NCI-H524 (cell line): ENCODE data around the gene SLC39A11.

Source experiments
- DNase-seq, 2 experiments: peaks; one replicate each; lab custom pipeline; 2025; lab: John Stamatoyannopoulos, UW

SLC39A11 gene

GRCh38 chr17:72976971-72977770 lies 115.3 kb downstream of the SLC39A11 start:
- no peak for DNase-seq

- no peak for DNase-seq
Measured at GRCh38 chr17:72975509-72975908, 117.0 kb downstream of the SLC39A11 start.

GRCh38 chr17:72974605-72975232 lies 117.8 kb downstream of the SLC39A11 start:
- DNase-seq, result no peak

DNA sequence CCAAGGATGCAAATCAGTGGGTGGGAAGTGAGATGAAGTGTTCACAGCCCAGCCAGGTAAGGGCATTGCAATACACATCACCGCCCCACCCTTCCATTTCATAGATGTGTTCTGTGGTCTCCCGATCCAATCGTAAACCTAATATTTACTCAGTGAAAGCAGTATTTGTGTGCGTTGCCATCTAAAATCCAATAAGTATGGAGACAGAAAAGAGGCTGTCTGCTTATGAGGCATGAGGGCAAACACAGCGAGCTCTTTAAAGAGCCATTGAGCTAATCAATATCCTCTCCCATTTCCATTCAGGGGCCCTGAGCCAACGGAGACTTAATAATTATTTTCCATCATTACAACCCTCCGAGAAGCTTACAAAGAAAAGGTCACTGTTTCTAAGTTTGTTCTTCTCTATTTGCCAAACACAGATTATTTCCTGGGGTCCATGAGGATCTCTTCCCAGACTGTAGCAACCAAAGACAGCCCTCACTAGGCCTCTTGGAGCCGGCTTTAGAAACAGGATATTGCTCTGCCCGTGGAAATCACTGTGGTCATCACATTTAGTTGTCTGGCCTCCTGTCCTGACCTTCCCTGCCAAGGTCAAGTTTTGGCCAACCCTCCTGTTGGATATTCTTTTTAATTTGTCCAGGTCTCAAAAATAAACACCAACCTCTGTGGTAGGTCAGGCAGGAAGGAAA lies 120.1 kb downstream of the SLC39A11 start:
- no peak for DNase-seq

DNA sequence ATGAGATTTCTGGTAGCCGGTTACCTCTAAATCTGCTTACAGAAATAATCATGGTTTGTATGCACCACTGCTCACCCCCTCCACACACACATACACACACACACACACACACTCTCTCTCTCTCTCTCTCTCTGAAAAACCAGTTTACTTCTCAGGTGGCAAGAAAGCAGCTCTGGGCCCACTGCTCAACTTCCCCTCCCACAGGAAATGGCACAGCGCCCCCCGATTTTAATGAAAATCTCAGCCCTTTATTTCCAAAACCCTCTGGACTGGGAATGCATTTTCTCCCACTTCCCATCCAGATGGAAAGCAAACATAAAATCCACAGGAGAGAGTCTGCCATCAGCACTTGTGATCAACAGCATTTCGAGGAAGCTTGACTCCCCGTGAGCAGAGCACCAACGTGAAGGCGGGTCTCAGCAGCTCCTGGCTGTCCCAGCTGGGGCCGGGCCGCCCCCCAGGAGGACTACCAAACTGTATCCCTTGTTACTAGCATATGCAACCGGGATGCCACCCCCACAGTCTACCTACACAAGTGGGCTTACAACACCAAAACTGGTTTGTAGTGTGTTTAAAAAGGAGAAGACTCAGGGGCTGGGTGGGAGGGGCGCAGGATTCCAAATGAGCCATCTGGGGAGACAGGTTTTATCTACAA lies 121.1 kb downstream of the SLC39A11 start:
- DNase-seq, result peak; percentile 64 to 82

DNA sequence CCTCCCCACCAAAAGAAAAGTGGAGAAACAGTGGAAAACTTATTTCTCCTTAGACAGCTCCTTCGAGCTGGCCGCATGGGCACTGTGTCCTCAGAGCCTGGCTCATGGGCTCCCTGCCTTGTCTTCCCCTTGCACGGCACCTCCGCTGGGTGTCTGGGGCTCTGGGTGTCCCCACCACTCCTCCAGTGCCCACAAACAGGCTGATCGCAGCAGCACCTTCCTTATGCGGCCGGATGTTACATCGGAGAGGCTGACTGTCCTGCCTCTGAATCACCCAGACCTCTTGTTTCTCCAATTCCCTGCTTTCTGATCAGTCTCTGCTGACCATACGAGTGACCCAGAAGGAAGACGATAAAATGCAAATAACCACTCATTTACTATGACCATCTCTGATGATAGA lies 121.7 kb downstream of the SLC39A11 start:
- DNase-seq, result no peak

- DNase-seq, result no peak
Measured at GRCh38 chr17:72970246-72970645, 122.2 kb downstream of the SLC39A11 start.

- peak; percentile 42 to 47 for DNase-seq
Measured at GRCh38 chr17:72969293-72969906, 123.1 kb downstream of the SLC39A11 start.

DNA sequence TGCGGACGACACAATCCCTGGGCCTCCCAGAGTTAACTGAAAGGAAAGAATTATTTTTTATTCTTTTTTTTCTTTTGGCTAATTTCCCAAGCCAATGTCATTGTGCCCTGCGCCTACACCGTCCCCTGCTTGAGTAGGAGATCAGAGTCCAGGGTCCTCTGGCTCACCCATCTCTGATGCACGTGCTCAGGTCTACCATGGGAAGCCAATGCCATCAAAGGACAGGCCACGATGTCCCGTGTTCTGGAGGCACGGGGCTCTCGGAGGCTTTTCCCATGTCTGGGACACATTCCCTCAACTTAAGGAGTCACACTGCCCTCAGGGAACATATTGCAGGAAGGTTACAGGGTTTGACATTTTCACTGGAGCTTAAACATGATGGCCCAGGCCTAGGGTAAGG lies 123.7 kb downstream of the SLC39A11 start:
- DNase-seq, result no peak

DNA sequence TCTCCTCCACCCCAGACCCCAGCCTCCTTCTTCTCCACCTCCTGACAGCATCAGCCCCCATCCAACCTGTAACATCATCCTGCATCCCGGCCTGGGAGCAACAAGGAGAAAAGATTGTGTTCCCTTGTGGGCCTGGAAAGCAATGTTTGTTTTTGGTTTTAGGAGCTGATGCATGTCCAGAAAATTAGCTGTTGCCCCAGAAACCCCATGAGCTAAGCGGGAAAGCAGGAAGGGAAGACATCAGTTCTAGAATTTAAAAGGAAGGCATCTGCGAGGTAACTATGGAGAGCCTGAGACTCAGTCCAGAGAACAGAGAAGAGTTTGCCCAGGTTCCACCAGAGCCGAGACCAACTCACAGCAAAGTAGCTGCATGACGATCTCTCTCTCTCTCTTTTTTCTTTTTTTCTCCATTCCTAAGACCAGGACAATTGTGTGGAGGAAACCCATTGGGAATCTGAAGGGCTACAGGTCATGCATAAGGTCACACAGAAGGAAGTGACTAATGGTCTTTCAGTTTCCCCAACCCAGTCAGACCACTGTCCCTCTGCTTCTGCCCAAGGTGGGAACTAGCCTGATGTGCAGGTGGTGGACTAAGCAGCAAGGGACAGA lies 124.4 kb downstream of the SLC39A11 start:
- DNase-seq, result no peak

DNA sequence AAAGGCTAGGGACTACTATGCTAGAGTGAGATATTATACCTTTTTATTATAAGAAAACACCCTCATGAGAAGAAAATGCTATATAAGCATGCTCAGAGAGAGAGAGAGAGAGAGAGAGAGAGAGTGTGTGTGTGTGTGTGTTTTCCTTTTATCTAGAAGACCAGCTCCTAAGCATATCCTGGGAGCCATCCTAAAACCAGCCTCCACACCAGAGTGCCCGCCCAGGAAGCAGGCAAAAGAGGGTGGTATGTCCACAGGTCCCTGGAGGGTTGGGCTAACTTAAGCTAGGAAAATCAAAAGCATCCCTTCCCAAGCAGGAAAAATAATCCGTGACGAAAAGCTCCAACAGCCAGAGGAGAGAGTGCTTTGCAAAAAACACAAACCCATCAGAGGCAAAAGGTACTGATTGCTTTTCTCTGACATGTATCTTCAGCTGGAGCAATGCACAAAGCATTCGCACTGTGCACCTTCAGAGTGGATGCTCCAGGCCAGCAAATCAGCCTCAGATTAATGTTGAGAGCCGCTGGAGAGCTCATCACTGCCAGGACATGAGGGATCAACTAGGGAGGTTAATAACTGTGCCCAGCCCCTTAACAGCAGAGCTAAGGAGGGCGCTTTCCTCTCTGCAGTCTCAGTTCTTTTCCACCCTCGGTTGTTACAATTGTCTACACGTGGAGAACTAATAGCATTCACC lies 125.1 kb downstream of the SLC39A11 start:
- peak; percentile 72 to 86 for DNase-seq

DNA sequence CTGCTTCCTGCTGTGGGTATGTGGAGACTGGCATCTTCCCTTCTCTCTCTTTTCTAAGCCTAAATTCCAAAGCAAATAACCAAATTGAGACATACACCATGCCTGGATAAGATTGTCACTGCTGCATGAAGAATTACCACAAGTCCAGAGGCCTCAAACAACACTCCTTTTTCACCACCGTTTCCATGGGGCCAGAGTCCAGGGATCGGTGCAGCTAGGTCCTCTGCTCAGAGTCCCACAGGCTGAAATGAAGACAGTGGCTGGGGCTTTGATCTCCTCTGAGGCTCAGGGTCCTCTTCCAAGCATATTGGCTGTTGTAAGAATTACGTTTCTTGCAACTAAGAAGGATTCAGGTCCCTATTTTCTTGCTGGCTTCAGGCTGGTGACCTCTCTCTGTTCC lies 130.4 kb downstream of the SLC39A11 start:
- no peak for DNase-seq

DNA sequence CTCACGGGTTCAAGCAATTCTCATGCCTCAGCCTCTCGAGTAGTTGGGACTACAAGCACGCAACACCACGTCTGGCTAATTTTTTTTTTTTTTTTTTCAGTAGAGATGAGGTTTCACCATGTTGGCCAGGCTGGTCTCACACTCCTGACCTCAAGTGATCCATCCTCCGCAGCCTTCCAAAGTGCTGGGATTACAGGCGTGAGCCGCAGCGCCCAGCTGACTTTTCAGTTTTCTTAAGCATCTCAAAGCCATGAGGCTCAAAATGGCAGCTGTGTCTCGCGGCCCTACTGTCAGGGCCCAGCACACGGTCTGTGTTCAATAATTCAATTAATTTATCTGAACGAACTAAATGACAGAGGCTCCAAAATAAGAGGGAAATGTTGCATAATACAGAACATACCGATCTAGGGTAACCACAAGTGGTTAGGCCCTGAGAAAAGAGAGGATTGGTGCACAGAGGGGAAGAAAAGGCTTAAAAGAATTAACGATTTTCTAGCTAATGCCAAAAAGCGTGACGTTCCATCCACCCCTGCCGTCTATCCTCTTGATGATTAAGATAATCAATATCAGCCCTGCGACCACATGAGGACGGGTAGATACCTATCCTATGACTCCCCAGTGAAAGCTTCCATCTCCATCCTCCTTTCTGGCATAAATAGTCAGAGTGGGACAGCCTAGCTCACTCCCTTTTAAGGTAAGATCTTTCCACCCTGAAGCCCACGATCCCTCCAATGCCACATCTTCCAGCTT lies 136.9 kb downstream of the SLC39A11 start:
- DNase-seq, result no peak

DNA sequence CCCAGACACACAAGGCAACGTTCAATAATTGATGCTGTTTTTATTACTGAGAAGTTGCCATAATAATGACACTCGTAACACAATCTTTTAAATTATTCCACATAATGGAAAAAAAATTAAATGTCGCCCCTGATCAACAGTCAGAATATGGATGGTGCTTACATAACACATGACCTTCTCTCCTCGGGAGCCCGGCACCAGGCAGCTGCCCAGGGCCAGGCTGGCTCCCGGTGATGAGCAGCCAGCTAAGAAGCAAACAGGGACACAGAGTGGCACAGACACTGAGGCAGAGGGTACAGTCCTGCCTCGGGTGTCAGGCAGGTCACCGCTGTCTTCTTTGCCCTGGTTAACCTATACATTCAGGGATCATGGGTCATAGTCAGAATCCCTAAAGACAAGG lies 137.9 kb downstream of the SLC39A11 start:
- no peak for DNase-seq

GRCh38 chr17:72953621-72954020 lies 138.9 kb downstream of the SLC39A11 start:
- DNase-seq, result peak in 1 of 2 experiments; percentile 43

GRCh38 chr17:72952641-72953315 lies 139.7 kb downstream of the SLC39A11 start:
- DNase-seq, result peak; percentile 97

GRCh38 chr17:72952220-72952619 lies 140.3 kb downstream of the SLC39A11 start:
- DNase-seq, result peak; percentile 95 to 98

- peak; percentile 97 for DNase-seq
Measured at GRCh38 chr17:72950242-72950931, 142.1 kb downstream of the SLC39A11 start.

- no peak for DNase-seq
Measured at GRCh38 chr17:72948115-72948514, 144.4 kb downstream of the SLC39A11 start.
